ENCODE results near the gene PRKCE. TPM values are rescaled to one million over a fixed set of nuclear protein-coding genes. Genes with fewer than 3 reads are reported as not detected.

Gene PRKCE
- total and polyA plus RNA-seq, 2 donors, result 3.2 to 3.3 TPM

GRCh38 chr2:46007412-46007811 is 355.9 kb downstream of the PRKCE start:
- DNase-seq (ENCODE audit: low read depth in 6 of 9, low spot score in 9 of 9), result no peak
- 96% methylated on average over 11 of the region's 11 CpGs for WGBS
- Histone ChIP-seq H3K27ac (ENCODE audit: low read depth in 1 of 2, low read length in 1 of 2) (no peak overlapping the region), H3K4me1 (ENCODE audit: control insufficient read depth in 2 of 2, insufficient read depth in 2 of 2, low read length in 2 of 2) (no peaks in the 10 kb centered on the region), H3K27me3 (ENCODE audit: control insufficient read depth in 2 of 2, insufficient read depth in 1 of 2, low read length in 1 of 2) (no peaks in the 10 kb centered on the region), H3K36me3 (ENCODE audit: control insufficient read depth in 2 of 2, insufficient read depth in 2 of 2, low read length in 1 of 2) (no peaks in the 10 kb centered on the region), H3K9me3 (ENCODE audit: control insufficient read depth in 2 of 2, insufficient read depth in 1 of 2, low read length in 1 of 2) (no peaks in the 10 kb centered on the region), H3K4me3 (ENCODE audit: low read length in 2 of 2) (no peak overlapping the region)

- Histone ChIP-seq H3K36me3 (ENCODE audit: control insufficient read depth in 2 of 2, insufficient read depth in 2 of 2, low read length in 1 of 2) (no peaks in the 10 kb centered on the region), H3K9me3 (ENCODE audit: control insufficient read depth in 2 of 2, insufficient read depth in 1 of 2, low read length in 1 of 2) (no peaks in the 10 kb centered on the region), H3K4me3 (ENCODE audit: low read length in 2 of 2) (no peak overlapping the region), H3K27me3 (ENCODE audit: control insufficient read depth in 2 of 2, insufficient read depth in 1 of 2, low read length in 1 of 2) (no peaks in the 10 kb centered on the region), H3K27ac (ENCODE audit: low read depth in 1 of 2, low read length in 1 of 2) (no peak overlapping the region), H3K4me1 (ENCODE audit: control insufficient read depth in 2 of 2, insufficient read depth in 2 of 2, low read length in 2 of 2) (no peaks in the 10 kb centered on the region)
- 76% methylated on average over 5 of the region's 5 CpGs for WGBS
- DNase-seq (ENCODE audit: low read depth in 6 of 9, low spot score in 9 of 9), result no peak
Observed at GRCh38 chr2:46008091-46008870, 356.8 kb downstream of the PRKCE start.

- Histone ChIP-seq H3K36me3 (ENCODE audit: control insufficient read depth in 2 of 2, insufficient read depth in 2 of 2, low read length in 1 of 2) (no peaks in the 10 kb centered on the region), H3K4me1 (ENCODE audit: control insufficient read depth in 2 of 2, insufficient read depth in 2 of 2, low read length in 2 of 2) (no peaks in the 10 kb centered on the region), H3K4me3 (ENCODE audit: low read length in 2 of 2) (no peak overlapping the region), H3K27me3 (ENCODE audit: control insufficient read depth in 2 of 2, insufficient read depth in 1 of 2, low read length in 1 of 2) (no peaks in the 10 kb centered on the region), H3K9me3 (ENCODE audit: control insufficient read depth in 2 of 2, insufficient read depth in 1 of 2, low read length in 1 of 2) (no peaks in the 10 kb centered on the region), H3K27ac (ENCODE audit: low read depth in 1 of 2, low read length in 1 of 2) (no peak overlapping the region)
- no peak for DNase-seq (ENCODE audit: low read depth in 6 of 9, low spot score in 9 of 9)
- WGBS, result 98% methylated on average over 2 of the region's 2 CpGs
Observed at GRCh38 chr2:46009315-46009714, 357.8 kb downstream of the PRKCE start.

DNA sequence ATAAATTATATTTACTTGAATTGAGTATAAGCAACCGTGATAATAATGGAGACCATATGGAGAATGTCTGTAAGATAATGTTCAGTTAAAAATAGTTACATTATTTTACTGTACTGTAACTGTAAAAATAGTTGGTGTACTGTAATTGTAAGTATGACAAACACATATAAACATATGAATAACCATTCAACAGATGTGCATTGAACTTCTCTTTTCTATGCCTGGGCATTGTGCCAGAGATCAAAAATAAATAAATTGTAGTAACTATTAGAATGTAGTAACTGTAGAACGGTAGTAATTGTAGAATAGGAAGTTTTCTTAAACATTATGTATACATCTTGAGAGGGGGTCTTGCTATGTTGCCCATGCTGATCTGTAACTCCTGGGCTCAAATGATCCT is 358.3 kb downstream of the PRKCE start:
- H3K9me3 ChIP-seq (ENCODE audit: control insufficient read depth in 2 of 2, insufficient read depth in 1 of 2, low read length in 1 of 2), result no peaks in the 10 kb centered on the region
- no peaks in the 10 kb centered on the region for H3K36me3 ChIP-seq (ENCODE audit: control insufficient read depth in 2 of 2, insufficient read depth in 2 of 2, low read length in 1 of 2)
- H3K27me3 ChIP-seq (ENCODE audit: control insufficient read depth in 2 of 2, insufficient read depth in 1 of 2, low read length in 1 of 2), result no peaks in the 10 kb centered on the region
- no peak overlapping the region for H3K27ac ChIP-seq (ENCODE audit: low read depth in 1 of 2, low read length in 1 of 2)
- no peak for DNase-seq (ENCODE audit: low read depth in 6 of 9, low spot score in 9 of 9)
- no peak overlapping the region for H3K4me3 ChIP-seq (ENCODE audit: low read length in 2 of 2)
- no peaks in the 10 kb centered on the region for H3K4me1 ChIP-seq (ENCODE audit: control insufficient read depth in 2 of 2, insufficient read depth in 2 of 2, low read length in 2 of 2)
- WGBS, result 71% methylated on average over 2 of the region's 2 CpGs

DNA sequence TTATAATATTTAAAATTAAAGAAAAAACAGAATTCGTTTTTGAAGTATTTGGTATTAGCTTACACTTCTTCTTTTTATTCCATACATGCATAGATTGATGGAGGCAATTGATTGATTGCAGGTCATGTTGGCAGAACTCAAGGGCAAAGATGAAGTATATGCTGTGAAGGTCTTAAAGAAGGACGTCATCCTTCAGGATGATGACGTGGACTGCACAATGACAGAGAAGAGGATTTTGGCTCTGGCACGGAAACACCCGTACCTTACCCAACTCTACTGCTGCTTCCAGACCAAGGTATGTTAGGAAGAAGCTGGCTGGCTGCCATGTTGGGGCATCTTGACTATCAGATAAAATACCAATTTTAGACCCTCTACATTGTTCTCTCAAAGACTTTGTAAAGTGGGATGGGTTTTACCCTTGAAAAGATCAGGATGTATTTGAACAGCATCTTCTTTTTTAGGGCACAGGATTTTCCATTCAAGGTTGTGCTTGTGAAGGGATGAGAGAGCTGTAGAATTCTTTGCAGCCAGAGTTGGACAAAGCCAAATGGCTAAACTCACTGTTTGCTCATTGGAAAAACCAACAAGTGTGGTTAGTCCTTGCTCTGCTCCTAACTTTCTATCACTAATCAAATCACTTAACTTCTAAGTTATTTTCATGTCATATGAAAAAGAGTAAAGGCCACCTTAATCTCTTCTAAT is 358.9 kb downstream of the PRKCE start:
- DNase-seq (ENCODE audit: low read depth in 6 of 9, low spot score in 9 of 9), result no peak
- Histone ChIP-seq H3K36me3 (ENCODE audit: control insufficient read depth in 2 of 2, insufficient read depth in 2 of 2, low read length in 1 of 2) (no peaks in the 10 kb centered on the region), H3K9me3 (ENCODE audit: control insufficient read depth in 2 of 2, insufficient read depth in 1 of 2, low read length in 1 of 2) (no peaks in the 10 kb centered on the region), H3K27me3 (ENCODE audit: control insufficient read depth in 2 of 2, insufficient read depth in 1 of 2, low read length in 1 of 2) (no peaks in the 10 kb centered on the region), H3K4me1 (ENCODE audit: control insufficient read depth in 2 of 2, insufficient read depth in 2 of 2, low read length in 2 of 2) (peaks cover 0 to 2% of the 10 kb centered on the region in 2 donors), H3K4me3 (ENCODE audit: low read length in 2 of 2) (no peak overlapping the region), H3K27ac (ENCODE audit: low read depth in 1 of 2, low read length in 1 of 2) (no peak overlapping the region)
- WGBS, result 97% methylated on average over 5 of the region's 5 CpGs

- H3K27ac ChIP-seq (ENCODE audit: low read depth in 1 of 2, low read length in 1 of 2), result no peak overlapping the region
- H3K9me3 ChIP-seq (ENCODE audit: control insufficient read depth in 2 of 2, insufficient read depth in 1 of 2, low read length in 1 of 2), result no peaks in the 10 kb centered on the region
- WGBS, result 53% methylated on average over 3 of the region's 3 CpGs
- H3K4me3 ChIP-seq (ENCODE audit: low read length in 2 of 2), result no peak overlapping the region
- H3K36me3 ChIP-seq (ENCODE audit: control insufficient read depth in 2 of 2, insufficient read depth in 2 of 2, low read length in 1 of 2), result no peaks in the 10 kb centered on the region
- peak in 6 of 9 donors; percentile 15 to 56 (median 27) for DNase-seq (ENCODE audit: low read depth in 6 of 9, low spot score in 9 of 9)
- H3K4me1 ChIP-seq (ENCODE audit: control insufficient read depth in 2 of 2, insufficient read depth in 2 of 2, low read length in 2 of 2), result peaks cover 0 to 2% of the 10 kb centered on the region in 2 donors
- no peaks in the 10 kb centered on the region for H3K27me3 ChIP-seq (ENCODE audit: control insufficient read depth in 2 of 2, insufficient read depth in 1 of 2, low read length in 1 of 2)
Observed at GRCh38 chr2:46010925-46011490, 359.5 kb downstream of the PRKCE start.

DNA sequence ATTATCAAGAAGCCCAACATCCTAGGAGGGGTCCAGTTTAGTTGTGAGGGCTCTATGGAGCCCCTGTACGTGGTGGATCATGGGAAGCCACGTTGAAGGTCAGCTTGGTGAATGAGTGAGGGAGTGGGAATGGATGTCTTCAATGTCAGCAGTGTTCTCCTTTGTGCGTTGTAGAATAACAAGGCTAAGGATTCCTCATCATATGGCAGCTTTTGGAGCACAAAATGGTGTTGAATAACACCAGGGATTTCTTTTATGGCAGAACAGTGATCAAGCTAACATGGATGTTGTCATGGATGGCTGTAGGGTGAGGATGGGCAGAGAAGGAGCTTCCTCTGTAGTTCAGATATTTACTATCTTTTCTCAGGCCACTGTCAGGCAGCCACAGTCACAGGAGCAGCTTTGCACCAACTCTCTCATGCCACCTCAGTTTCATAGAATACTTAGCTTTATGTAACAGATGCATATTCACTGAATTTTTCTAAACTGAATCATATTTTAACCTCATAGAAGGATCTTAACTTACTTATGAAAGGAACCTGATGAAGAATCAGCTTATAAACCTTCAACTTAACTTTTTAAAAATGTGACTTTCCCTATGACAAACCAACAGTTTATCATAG is 361.3 kb downstream of the PRKCE start:
- H3K4me3 ChIP-seq (ENCODE audit: low read length in 2 of 2), result no peak overlapping the region
- 64% methylated on average over 3 of the region's 3 CpGs for WGBS
- peaks cover 0 to 2% of the 10 kb centered on the region in 2 donors for H3K4me1 ChIP-seq (ENCODE audit: control insufficient read depth in 2 of 2, insufficient read depth in 2 of 2, low read length in 2 of 2)

GRCh38 chr2:46013726-46014125 is 362.3 kb downstream of the PRKCE start:
- no peaks in the 10 kb centered on the region for H3K9me3 ChIP-seq (ENCODE audit: control insufficient read depth in 2 of 2, insufficient read depth in 1 of 2, low read length in 1 of 2)
- H3K4me3 ChIP-seq (ENCODE audit: low read length in 2 of 2), result no peak overlapping the region
- 99% methylated on average over 5 of the region's 5 CpGs for WGBS
- no peaks in the 10 kb centered on the region for H3K27me3 ChIP-seq (ENCODE audit: control insufficient read depth in 2 of 2, insufficient read depth in 1 of 2, low read length in 1 of 2)
- no peak for DNase-seq (ENCODE audit: low read depth in 6 of 9, low spot score in 9 of 9)
- H3K36me3 ChIP-seq (ENCODE audit: control insufficient read depth in 2 of 2, insufficient read depth in 2 of 2, low read length in 1 of 2), result no peaks in the 10 kb centered on the region
- H3K27ac ChIP-seq (ENCODE audit: low read depth in 1 of 2, low read length in 1 of 2), result no peak overlapping the region
- H3K4me1 ChIP-seq (ENCODE audit: control insufficient read depth in 2 of 2, insufficient read depth in 2 of 2, low read length in 2 of 2), result peaks cover 0 to 2% of the 10 kb centered on the region in 2 donors

More for the DNA sequence above, 361.3 kb downstream of the PRKCE start:
- H3K27ac ChIP-seq (ENCODE audit: low read depth in 1 of 2, low read length in 1 of 2), result no peak overlapping the region
- no peaks in the 10 kb centered on the region for H3K27me3 ChIP-seq (ENCODE audit: control insufficient read depth in 2 of 2, insufficient read depth in 1 of 2, low read length in 1 of 2)
- DNase-seq (ENCODE audit: low read depth in 6 of 9, low spot score in 9 of 9), result no peak
- no peaks in the 10 kb centered on the region for H3K9me3 ChIP-seq (ENCODE audit: control insufficient read depth in 2 of 2, insufficient read depth in 1 of 2, low read length in 1 of 2)
- H3K36me3 ChIP-seq (ENCODE audit: control insufficient read depth in 2 of 2, insufficient read depth in 2 of 2, low read length in 1 of 2), result no peaks in the 10 kb centered on the region
